HFF-Myc (cell line): ENCODE measurements around the gene SPATA16.
"Not testable (repeated sequence)": the region's sequence is repeated elsewhere in the genome, so short reads cannot be mapped to it uniquely, and the experiment has no call there.

Experiments
- DNase-seq: peaks from one replicate; pipeline ENCODE4 v3.0.0-alpha.2; 2011; ENCODE audit warnings: low read depth; ENCODE audit errors: extremely low read depth
- H3K4me3 ChIP-seq: replicated peaks from 2 replicates; pipeline ENCODE4 v1.5.1; 2011; ENCODE audit warnings: low read depth, mild to moderate bottlenecking, control low read depth, low read length
- CTCF ChIP-seq: IDR thresholded peaks from 2 replicates; pipeline ENCODE4 v1.5.1; 2012; ENCODE audit warnings: mild to moderate bottlenecking, low read depth, low read length, control low read depth; ENCODE audit errors: missing control alignments

SPATA16 gene

GRCh38 chr3:172868582-172869200, 272.3 kb downstream of the SPATA16 start:
- TF ChIP-seq CTCF: no peak
- no peak overlapping the region for H3K4me3 ChIP-seq
- no peak for DNase-seq

GRCh38 chr3:172866726-172867350, 274.2 kb downstream of the SPATA16 start:
- not testable (repeated sequence) for H3K4me3 ChIP-seq, DNase-seq

DNA sequence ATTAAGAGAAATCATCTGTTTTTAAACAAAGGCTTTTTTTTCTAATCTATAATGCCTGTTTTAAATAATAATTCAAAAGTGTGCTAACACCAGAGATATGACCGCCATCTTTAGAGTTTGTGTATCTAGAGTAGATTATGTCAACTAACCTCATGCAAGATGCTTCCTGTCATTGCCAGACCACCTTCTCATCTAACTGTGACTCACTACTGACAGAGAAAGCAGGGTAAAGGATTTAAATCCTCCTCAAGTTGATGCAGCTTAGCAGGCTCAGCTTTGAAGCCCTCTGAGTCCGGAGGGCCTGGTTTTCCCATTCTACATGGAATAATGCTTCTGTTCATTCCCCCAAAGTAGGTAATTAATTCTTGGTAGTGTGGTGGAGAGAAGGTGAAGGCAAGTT, 282.0 kb downstream of the SPATA16 start:
- TF ChIP-seq CTCF: no peak
- no peak overlapping the region for H3K4me3 ChIP-seq
- DNase-seq: no peak

DNA sequence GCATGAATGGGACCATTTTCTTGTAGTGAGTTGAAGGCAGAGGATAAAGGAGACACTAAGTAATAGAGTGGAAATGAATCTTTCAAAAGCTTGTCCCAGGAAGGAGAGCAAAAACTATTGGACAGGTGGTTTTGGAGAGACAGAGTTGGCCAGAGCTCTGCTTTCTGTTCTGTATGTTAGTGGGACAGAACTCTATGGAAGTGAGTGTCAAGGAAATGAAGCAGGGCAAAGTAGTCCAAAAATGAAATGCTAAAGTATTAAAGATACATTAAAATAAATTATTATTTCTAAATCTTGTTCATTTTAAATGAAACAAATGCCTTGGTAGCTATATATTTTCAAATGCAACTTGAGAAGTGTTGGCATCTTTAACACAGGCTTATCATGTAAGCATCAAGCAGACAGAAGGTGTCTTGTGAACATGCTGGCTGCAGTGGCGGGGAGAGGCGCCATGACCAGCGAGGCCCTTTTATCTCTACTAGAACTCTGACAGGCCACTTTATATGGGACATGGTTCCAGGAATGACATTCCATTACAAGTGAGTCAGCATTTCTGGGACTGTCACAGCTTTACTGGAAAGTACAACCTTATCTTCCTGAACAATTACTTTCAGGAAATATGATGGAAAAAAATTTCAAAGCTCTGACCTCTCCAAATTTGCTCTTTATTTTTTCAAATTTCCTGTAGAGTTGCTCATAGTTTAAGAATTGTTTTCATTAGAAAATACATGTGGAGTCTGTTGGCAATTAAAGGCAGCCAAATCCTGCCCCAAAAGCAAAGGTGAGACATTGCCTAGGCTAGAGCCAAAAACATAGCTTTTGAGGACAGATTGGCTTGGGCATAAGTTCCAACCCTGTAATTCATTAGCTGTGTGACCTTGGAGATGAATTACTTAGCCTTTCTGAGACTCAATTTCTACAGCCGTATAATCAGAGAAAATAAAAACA, 284.0 kb downstream of the SPATA16 start:
- TF ChIP-seq CTCF: no peak
- no peak for DNase-seq
- no peak overlapping the region for H3K4me3 ChIP-seq

- DNase-seq: no peak
- no peak for TF ChIP-seq CTCF
- no peak overlapping the region for H3K4me3 ChIP-seq
These were observed 286.0 kb downstream of the SPATA16 start for GRCh38 chr3:172855037-172855436.

DNA sequence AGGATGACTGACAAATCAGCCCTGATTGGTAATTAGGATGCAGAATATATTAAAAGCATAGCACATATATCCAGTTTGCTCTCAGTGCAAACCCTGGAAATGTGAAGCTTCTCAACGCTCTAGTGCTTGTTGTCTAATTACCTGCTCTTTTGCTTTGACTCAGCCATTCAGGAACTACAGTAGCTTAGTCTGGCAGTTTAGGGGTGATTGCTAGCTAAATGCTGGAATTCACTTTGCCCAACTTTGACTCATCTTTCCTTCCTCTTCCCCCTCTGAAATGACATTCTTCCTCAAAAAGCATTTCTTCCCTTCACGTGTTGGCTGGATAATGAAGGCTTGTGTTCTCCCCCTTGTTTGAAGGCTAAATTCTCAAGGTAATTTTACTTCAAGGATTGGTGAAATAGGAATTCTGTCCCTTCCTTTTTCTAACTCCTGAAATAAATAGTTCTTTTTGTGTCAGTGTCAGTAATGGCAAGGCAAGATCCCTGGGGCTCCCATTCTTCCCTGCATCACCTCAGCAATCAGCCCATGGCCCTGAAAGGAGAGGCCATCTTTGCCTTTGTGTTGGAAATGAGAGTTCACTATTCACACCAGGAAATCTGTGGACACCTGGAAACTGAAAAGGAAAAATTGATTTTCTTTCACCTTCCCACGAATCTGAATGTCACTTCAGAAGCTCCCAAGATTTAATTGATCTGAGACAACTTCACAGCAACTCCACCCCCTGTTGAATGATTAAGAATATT, 286.9 kb downstream of the SPATA16 start:
- no peak for DNase-seq
- TF ChIP-seq CTCF: no peak
- no peak overlapping the region for H3K4me3 ChIP-seq
